GM12801 (cell line): ENCODE results near the gene PUSL1.

Source experiments
- CTCF ChIP-seq: IDR thresholded peaks from one replicate; pipeline ENCODE4 v1.5.1; 2011; ENCODE audit warnings: control low read depth; ENCODE audit not compliant: insufficient read length; ENCODE audit errors: extremely low read depth

PUSL1 gene

GRCh38 chr1:1314237-1314586 lies 5.8 kb downstream of the PUSL1 start:
- TF ChIP-seq CTCF: no peak

GRCh38 chr1:1314678-1315335 lies 6.4 kb downstream of the PUSL1 start:
- TF ChIP-seq CTCF: no peak

- no peak for TF ChIP-seq CTCF
Observed at GRCh38 chr1:1315435-1315954, 7.1 kb downstream of the PUSL1 start.

- TF ChIP-seq CTCF: no peak
Observed at GRCh38 chr1:1317420-1317819, 9.0 kb downstream of the PUSL1 start.

GRCh38 chr1:1318131-1318652 lies 9.8 kb downstream of the PUSL1 start:
- TF ChIP-seq CTCF: no peak

GRCh38 chr1:1318777-1319645 lies 10.6 kb downstream of the PUSL1 start:
- TF ChIP-seq CTCF: no peak

- no peak for TF ChIP-seq CTCF
Observed at GRCh38 chr1:1319646-1319941, 11.2 kb downstream of the PUSL1 start.
